Measurements from ENCODE around the gene MGAT4A.

GRCh38 chr2:98579926-98580325, 151.0 kb downstream of the MGAT4A start:
- no peak for TF ChIP-seq CTCF (IDR thresholded peaks at IDR 0.05 in 4 of 5, conservative IDR thresholded peaks at IDR 0.05 in 1 of 5)
- TF ChIP-seq POLR2A (IDR thresholded peaks at IDR 0.05): no peak

All from gastrocnemius medialis (tissue), 4 donors.